ENCODE measurements around the gene MOCOS. TPM values are rescaled to one million over a fixed set of nuclear protein-coding genes. Genes with fewer than 3 reads are reported as not detected.

The MOCOS gene
- total and polyA plus RNA-seq, 4 donors, result 1.9 to 27.0 (median 17.0) TPM

- no peak for DNase-seq (ENCODE audit: low spot score)
- peaks cover 0 to 4% (median 2%) of the 10 kb centered on the region in 4 donors for H3K27me3 ChIP-seq (ENCODE audit: control insufficient read depth in 4 of 4, insufficient read depth in 4 of 4, low read length in 3 of 4)
- no peaks in the 10 kb centered on the region for H3K4me1 ChIP-seq (ENCODE audit: control insufficient read depth in 4 of 4, insufficient read depth in 4 of 4, low read length in 3 of 4)
- no peak overlapping the region for H3K9ac ChIP-seq (ENCODE audit: low read depth in 1 of 2, low read length in 2 of 2)
- TF ChIP-seq NR2F2 (IDR thresholded peaks at IDR 0.05), result no peak
- TF ChIP-seq SP1 (IDR thresholded peaks at IDR 0.05), result no peak
- TF ChIP-seq RAD21 (IDR thresholded peaks at IDR 0.05), result no peak
- no peak for TF ChIP-seq TAF1 (conservative IDR thresholded peaks at IDR 0.05)
- TF ChIP-seq CTCF (IDR thresholded peaks at IDR 0.05; ENCODE audit: low read depth, low read length, missing input control), result no peak
- TF ChIP-seq JUND (IDR thresholded peaks at IDR 0.05), result no peak
- TF ChIP-seq YY1 (IDR thresholded peaks at IDR 0.05), result no peak
- no peak for TF ChIP-seq REST (IDR thresholded peaks at IDR 0.05)
- TF ChIP-seq MAX (IDR thresholded peaks at IDR 0.05), result no peak
- no peak for TF ChIP-seq FOXA2 (IDR thresholded peaks at IDR 0.05)
- TF ChIP-seq GABPA (IDR thresholded peaks at IDR 0.05 in 1 of 2, conservative IDR thresholded peaks at IDR 0.05 in 1 of 2), result no peak
- TF ChIP-seq EGR1 (IDR thresholded peaks at IDR 0.05; ENCODE audit: low read depth in 2 of 2), result no peak
- no peak for TF ChIP-seq HNF4A (conservative IDR thresholded peaks at IDR 0.05)
- no peak for TF ChIP-seq RXRA (IDR thresholded peaks at IDR 0.05)
- no peak for TF ChIP-seq ZBTB33 (IDR thresholded peaks at IDR 0.05)
- TF ChIP-seq FOXA1 (IDR thresholded peaks at IDR 0.05), result no peak
- TF ChIP-seq ATF3 (IDR thresholded peaks at IDR 0.05), result no peak
- H3K9me3 ChIP-seq (ENCODE audit: control insufficient read depth in 4 of 4, low read length in 3 of 4), result no peaks in the 10 kb centered on the region
- no peak overlapping the region for H3K27ac ChIP-seq (ENCODE audit: low read depth in 1 of 2, low read length in 2 of 2)
- H3K4me3 ChIP-seq (ENCODE audit: low read depth in 1 of 3, low read length in 3 of 3), result no peak overlapping the region
- WGBS, result 79% methylated on average over 11 of the region's 11 CpGs
- H3K36me3 ChIP-seq (ENCODE audit: control insufficient read depth in 4 of 4, insufficient read depth in 3 of 4, low read depth in 1 of 4, low read length in 3 of 4), result no peaks in the 10 kb centered on the region
Observed at GRCh38 chr18:36309436-36310391, 122.4 kb downstream of the MOCOS start.

Data from liver (tissue), 9 donors.